NCI-H774 (cell line): ENCODE measurements around the gene ADSL.
"Not testable (repeated sequence)": the region's sequence is repeated elsewhere in the genome, so short reads cannot be mapped to it uniquely, and the experiment has no call there.

Experiments used
- DNase-seq: peaks from one replicate; lab custom pipeline; 2025; lab: John Stamatoyannopoulos, UW

Gene ADSL

DNA sequence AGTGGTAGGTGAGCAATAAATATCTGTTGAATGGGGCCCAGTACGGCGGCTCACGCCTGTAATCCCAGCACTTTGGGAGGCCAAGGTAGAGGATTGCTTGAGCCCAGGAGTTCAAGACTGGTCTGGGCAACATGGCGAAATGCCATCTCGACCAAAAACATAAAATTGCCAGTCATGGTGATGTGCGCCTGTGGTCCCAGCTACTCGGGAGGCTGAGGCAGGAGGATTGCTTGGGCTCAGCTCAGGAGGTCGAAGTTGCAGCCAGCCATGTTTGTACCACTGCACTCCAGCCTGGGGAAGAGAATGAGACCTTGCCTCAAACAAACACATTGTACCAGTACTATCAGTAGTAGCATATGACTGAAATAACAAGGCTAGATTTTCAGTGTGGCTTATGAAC, 28.3 kb downstream of the ADSL start:
- no peak for DNase-seq

DNA sequence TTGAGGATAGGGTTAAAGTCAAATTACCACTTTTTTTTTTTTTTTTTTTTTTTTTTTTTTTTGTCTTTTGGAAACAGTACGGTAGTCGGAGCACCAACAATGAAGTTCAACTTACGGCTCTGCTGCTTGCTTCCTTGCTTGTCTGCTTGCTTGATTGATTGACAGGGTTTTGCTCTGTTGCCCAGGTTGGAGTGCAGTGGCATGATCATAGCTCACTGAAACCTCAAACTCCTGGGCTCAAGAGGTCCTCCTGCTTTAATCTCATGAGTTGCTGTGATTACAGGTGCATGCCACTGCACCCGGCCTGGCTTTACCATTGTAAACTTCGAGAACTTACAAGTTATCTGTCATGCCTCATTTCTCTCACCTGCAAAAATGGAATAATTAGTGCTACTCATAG, 29.8 kb downstream of the ADSL start:
- DNase-seq: no peak

DNA sequence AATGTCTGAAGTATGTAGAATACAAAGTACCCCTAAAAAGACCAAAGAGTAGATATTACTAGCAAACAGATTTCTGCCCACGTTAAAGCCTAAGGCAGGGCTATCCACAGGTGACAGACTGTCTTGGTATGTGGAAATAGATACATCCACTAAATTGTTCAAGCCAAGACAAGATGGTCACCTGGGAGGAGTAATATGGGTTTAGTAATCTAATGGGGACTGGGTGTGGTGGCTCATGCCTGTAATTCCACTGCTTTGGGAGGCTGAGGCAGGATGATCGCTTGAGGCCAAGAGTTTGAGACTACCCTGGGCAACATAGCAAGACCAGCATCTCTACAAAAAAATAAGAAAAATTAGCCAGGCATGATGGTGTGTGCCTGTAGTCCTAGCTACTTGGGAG, 31.6 kb downstream of the ADSL start:
- DNase-seq: no peak

DNA sequence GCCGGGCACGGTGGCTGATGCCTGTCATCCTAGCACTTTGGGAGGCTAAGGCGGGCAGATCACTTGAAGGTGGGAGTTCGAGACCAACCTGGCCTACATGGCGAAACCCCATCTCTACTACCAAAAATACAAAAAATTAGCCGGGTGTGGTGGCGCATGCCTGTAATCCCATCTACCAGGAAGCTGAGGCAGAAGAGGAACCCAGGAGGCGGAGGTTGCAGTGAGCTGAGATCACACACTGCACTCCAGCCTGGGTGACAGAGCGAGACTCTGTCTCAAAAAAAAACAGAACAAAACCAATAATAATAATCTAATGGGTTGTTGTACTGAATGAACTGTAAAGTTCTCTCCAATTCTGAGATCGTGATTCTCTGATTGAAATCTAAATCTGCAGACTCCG, 32.1 kb downstream of the ADSL start:
- DNase-seq: not testable (repeated sequence)

DNA sequence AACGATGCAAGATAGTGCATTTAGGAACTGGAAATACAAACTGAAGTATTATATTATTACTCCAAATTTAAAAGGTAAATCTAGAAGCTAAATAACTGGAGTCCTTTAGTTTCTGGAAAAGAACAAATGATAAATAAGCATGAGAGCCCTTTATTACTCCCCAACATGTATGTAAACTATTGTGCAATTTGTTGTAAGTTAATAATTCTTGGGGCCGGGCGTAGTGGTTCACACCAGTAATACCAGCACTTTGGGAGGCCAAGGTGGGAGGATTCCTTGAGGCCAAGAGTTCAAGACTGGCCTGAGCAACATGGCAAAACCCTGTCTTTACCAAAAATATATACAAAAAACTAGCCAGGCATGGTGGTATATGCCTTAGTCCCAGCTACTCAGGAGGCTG, 35.2 kb downstream of the ADSL start:
- DNase-seq: no peak

DNA sequence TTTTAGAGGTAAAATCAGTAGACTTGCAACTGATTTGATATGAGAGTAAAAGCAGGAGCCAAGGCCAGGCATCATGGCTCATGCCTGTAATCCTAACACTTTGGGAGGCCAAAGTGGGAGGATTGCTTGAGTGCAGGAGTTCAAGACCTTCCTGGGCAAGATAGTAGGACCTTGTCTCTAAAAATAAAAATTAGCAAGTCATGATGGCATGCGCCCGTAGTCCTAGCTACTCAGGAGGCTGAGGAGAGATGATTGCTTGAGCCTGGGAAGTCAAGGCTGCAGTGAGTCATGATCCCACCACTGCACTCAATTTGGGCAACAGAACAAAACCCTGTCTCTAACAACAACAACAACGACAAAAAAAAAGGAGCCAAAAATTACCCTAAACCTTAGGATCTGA, 37.6 kb downstream of the ADSL start:
- no peak for DNase-seq

DNA sequence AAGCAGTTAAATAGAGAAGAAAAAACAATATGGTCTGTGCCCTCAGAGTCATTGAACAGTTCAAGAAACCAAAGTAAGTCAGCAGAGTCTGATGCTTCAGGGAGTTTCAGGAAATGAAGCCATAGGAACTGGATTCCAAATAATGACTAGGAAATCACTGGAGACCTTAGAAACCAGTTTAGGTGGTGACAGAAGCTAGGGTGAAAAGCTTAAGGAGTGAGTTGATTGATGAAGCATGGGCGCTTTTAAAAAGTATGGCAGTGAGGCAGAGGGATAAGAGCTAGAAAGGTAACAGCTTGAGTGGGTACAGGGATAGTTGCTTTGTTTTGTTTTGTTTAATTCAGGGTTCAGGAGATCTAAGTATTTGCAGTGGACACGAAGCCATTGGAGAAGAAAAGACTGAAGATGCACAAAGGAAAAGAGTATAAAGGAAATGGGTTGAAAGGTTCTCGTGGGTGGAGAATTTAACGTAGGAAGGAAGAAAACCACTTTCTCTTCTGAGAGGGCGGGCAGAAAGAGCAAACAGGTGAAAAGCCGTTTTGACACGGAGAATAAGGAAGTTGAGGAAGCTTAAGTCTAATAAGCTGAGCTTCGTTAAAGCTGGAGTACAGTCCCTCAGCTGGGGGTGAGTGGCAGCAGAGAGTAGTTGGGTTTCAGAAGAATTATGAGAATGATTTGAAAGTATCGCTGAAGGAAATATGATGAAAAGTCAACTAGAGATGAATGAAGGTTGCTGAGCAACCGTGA, 38.9 kb downstream of the ADSL start:
- DNase-seq: no peak

DNA sequence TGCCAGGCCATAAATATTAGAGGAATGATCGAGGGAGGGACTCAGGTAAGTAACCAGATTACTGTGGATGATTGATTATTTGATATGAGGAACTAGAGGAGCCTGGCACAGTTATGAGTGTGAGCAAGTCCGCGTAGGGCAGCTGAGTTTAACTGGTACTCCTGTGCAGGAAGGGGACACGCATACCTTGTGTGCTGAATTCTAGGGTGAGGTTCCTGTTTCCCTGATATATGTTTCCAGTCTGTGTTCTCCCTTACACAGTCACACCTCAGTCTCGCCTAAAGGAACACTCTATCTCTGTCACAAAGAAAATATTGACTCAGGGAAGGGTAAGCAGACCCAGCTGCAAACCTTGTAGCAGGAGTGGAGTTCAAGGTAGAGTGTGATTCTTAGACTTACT, 41.4 kb downstream of the ADSL start:
- DNase-seq: no peak

DNA sequence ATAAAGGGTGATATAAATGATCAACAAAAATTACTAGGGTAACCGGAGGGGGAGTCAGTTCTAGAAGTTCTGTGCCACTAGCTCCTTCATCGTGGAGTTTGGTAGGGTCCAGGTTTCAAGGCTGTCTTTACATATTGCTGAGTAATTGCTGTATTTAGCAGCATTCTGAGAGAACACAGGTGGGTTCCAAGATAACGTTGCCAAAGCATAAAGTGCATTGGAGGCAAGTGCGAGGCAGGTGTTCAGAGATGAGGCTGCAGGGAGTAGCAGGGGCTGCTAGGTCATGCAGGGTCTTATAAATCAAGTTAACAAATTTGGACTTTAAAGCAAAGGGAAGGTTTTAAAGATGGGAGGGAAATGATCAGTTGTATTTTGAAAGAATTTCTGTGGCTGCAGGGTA, 41.9 kb downstream of the ADSL start:
- no peak for DNase-seq

DNA sequence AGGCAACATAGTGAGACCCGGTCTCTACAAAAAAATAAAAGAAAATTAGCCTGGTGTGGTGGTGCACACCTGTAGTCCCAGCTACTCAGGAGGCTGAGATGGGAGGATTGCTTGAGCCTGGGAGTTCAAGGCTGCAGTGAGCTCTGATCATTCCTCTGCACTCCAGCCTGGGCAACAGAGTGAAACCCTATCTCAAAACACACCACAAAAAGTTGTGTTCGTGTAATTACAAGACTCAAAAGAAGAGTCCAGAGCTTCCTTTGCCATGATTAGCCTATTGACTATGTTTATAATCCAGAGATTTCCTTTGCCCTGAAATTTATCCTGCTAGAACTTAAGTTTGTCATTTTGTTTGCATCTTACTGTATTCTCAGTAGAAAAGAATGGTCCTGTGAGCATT, 45.1 kb downstream of the ADSL start:
- no peak for DNase-seq

DNA sequence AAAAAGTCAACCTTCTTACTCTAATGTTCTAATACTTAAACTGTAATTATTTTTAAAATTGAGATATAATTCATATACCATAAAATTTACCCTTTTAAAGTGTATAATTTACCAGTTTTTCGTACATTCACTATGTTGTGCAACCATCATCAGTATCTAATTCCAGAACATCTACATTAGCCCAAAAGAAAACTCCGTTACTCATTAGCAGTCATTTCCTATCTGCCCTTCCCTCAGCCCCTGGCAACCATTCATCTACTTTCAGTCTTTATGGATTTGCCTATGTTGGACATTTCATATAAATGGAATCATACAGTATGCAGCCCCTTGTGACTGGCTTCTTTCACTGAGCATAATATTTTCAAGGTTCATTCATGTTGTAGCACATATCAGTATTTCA, 46.3 kb downstream of the ADSL start:
- no peak for DNase-seq

DNA sequence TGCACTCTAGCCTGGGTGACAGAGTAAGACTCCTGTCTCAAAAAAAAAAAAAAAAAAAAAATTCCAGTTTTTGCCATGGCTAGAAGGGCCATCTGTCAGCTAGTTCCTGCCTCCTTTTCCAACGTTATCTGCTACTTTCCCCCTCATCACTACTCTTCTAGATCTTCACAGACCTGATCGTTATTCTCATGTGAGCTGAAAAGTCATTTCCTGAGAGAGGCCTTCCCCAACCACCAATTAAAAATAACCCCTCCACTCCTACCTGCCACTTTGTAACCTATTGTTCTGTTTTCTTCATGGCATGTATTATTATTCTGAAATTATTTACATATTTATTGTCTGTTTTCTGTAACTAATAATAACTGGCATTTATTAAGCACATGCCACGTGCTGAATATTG, 48.3 kb downstream of the ADSL start:
- DNase-seq: no peak

DNA sequence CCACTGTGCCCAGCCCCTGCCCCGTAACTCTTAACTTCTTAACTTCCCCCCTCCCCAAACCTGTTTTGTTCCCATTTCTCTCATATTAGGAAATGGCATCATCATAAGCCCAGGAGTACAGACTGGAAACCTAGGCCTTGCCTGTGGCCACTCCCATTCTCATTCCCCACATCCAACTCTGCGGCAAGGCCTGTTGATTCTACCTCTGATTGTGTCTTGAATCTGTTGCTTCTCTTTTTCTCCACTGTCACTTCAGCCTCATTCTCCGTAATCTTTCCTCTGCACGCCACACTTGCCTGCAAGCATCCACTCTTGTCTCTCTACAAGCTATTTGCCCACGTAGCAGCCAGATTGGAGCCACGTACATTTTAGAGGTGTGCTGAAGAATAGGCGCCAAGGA, 49.3 kb downstream of the ADSL start:
- DNase-seq: no peak

DNA sequence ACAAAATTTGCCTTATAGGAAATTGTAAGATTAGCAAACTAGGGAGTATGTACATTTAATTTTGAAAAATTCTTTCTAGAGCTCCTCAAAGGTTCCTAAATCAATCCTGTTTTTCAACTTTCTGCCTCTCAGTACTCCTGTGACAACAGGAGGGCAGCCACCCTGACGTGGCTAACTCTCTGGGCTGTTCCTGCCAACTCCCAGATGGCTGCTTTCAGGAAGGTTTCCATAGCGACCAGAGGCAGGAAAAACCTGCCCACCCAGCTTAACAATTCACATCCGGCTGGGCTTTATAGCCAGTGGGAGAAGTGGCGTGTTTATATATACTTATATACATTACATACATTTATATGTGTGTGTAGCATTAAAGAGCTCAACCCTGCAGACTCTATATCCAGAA, 50.6 kb downstream of the ADSL start:
- peak; percentile 6 for DNase-seq

DNA sequence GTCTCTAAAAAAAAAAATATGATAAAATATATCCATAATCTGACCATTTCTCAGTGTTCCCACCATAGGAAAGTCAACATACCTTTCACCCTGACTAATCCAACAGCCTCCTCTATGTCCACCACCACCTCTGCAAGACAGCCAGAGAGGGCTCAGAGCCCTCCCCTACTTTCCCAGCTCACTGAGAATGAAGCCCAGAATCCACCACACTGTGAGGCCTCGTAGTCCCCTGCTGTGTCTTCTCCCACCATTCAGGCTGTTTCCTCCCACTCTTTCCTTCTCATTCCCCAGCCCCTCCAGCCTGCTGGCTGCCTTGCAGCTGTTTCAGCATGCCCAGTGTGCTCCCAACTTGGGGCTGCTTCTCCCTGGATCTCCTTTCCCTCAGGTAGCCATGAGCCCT, 51.1 kb downstream of the ADSL start:
- no peak for DNase-seq

DNA sequence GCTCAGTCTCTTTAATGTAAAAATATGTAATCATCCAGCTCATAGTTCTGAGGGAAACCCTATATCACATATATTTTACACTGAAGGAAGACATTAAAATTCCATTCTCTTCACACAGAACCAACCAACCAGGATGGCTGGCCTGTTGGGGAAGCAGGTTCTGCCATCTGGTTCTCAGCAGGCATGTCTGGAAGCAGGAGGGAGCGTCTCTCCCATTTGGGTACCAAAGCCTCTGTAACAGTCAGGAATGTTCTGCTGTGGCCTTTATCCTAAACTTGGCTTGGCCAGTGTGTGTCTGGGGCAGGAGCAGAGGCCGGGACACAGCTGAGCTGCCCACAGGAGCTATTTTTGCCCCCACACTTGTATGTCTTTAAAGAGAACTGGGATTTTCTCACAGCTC, 53.3 kb downstream of the ADSL start:
- DNase-seq: no peak

DNA sequence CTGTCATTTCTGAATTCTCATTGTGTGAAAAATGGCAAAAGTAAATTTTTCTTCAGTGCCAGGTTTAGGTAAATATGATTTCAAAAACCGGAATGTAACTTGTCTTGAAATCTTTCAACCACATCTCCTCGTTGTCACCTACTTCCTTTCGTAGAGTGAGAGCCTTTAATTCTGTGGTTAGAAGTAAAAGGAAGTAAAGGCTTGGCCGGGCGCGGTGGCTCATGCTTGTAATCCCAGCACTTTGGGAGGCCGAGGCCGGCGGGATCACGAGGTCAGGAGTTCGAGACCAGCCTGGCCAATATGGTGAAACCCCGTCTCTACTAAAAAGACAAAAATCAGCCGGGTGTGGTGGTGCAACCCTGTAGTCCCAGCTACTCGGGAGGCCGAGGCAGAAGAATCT, 53.9 kb downstream of the ADSL start:
- no peak for DNase-seq

DNA sequence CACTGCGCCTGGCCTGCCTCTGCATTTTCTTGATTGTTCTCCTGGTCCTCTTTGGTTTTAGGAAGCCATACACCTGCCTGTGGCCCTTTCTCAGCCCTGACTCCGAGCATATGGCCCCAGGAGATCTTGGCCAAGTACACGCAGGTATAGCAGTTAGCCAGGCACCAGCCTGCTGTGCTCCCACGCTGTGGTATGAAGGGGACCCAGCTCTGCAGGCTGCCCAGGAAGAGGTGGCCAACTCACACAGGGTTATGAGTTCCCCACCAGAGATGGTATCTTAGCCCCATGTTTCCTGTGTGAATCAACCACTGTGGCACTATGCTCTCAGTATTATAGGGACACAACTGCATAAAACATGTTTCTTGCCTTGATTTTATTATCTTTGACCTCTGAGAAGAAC, 55.2 kb downstream of the ADSL start:
- no peak for DNase-seq

DNA sequence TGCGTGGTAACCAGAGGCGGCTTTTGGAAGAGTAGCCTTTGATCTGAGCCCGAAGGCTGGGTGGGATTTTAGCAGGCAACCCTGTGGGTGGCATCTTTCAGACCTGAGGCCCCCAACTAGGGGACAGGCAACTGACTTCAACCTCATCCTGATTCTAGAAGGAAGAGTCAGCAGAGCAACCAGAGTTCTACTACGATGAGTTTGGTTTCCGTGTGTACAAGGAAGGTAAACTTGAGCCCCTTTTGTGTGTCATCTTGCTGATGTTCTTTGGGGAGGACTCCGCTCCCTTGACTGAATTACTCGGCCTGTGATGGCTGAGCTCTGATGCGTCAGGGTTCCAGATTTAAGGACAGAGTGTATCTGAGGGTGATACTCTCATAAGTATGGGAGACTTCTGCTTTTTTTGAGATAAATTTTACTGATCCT, 55.7 kb downstream of the ADSL start:
- no peak for DNase-seq

DNA sequence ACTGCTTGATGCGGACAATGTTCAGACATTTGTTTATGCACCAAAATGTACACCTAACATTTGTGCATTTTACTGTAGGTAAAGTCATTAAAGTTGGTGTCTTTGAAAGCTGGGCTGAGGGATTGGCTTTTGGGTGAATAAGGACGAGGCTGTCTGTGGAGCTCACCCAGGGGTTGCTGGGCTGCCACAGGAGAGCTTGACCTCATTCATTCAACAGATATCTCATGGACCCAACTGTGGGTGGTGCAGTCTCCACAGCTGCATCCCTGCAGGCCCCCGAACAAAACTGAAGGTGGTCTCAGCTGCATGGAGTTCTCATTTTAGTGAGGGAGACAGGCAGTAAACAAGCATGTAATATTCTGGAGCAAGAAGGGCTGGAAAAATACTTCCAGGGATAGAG, 56.8 kb downstream of the ADSL start:
- DNase-seq: no peak

DNA sequence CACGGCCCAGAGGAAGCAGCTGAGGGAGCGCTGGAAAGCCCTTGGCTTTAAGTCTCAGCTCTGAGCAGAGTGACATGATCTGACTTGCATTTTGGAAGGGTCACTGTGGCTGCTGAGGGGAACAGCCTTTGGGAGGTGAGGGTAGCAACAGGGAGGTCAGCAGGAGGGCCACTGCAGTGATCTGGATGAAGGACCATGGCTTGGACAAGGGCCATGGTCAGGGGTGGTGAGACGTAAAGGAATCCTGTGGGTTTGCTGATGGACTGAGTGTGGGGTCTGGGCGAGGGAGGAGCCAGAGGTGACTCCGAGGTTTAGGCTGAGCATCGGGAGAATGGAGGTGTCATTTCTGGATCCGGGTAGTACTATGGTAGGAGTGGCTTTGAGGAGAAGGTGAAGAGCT, 57.4 kb downstream of the ADSL start:
- no peak for DNase-seq

DNA sequence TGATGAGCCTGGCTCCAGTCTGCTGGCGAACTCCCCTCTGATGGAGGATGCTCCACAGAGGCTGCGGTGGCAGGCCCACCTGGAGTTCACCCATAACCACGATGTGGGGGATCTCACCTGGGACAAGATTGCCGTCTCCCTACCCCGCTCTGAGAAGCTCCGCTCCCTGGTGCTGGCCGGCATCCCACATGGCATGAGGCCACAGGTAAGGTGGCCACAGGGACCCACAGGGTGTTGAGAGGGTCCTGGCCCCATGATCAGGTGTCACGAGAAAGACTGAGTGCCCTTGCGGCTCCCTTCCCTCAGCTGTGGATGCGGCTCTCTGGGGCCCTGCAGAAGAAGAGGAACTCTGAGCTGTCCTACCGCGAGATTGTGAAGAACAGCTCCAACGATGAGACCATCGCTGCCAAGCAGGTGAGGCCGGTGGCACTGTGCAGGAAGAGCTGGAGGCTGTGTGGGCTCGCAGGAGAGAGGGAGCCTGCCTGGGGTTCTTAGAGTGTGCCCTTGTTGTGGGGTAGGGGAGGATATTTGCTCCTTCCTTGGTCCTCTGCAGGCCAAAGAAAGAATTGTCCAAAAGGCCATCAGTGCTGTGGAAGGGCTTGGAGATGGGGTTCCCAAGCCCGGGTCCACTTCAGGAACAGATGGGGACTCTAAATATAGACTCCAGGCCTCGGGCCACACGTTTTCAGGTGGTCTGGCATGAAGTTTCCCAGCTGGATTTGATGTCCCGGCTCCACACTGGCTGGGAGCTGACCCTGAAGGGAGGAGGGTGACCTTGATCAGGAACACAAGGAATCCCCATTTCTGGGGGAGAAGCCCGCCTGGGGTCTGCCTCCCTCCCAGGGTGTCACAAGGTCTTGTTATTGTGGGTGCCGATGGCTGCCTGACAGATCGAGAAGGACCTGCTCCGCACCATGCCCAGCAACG, 58.2 kb downstream of the ADSL start:
- no peak for DNase-seq
